SKM-1 treated with dmso at 0.1 percent for 144 hours (cell line): ENCODE results near the gene POU4F2.
"Not testable (repeated sequence)": the region's sequence is repeated elsewhere in the genome, so short reads cannot be mapped to it uniquely, and the experiment has no call there.

Source experiments
- DNase-seq: peaks from one replicate; lab custom pipeline; 2025; ENCODE audit not compliant: unreplicated experiment; lab: John Stamatoyannopoulos, UW

Gene POU4F2

DNA sequence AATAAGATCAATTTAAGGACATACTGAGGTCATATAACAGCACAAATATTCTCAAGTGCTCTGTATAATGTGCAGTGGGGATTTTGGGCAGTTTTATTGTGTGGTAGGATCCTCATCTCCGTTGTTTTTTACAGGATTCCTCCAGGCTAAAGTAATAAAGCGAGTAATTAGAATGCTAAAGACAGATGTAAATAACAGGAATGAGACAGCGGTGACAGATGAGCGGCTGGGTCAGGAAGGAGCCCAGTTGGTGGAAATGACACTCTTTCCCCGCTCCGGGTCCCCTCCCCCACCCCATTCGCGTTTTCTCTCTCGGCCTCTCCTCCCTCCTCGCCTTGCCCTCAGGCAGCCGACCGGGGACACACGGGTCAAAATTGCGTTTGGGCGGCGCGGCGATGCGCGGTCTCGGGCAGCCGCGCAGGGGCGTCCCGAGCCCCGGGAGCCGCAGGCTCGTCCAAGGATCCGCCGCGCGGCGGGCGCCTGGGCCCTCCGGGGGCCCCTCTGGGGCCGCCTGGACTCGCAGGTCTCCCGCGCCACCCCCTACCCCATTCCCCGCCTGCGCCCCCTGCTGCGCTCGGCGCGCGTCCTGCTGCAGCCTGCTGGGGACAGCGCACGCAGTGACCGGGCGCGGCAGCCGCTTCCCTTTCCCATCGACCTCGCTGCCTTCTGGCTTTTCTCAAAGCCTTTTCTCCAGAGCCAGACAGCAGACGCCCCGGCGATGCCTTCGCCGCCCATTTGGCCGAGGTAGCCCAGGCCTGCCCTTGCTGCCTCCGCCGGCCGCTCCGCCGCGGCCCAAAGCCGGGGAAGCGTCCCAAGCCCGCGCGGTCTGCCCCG, 16.2 kb downstream of the POU4F2 start:
- DNase-seq: no peak

DNA sequence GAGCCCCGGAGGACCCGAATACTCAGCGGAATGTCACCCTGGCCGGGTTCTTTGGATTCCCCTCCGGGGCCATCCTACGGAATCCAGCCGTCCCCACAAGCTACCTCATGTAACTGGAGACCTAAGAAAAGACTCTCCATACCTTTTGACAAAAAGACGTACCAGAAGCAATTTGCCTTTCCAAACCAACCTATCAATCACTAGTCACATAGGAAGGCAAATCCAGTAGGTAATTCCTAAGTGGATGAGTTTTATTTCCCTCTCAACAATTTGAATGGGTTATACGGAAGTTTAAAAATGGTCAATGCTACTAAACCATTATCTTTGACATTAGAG, 16.8 kb downstream of the POU4F2 start:
- no peak for DNase-seq

DNA sequence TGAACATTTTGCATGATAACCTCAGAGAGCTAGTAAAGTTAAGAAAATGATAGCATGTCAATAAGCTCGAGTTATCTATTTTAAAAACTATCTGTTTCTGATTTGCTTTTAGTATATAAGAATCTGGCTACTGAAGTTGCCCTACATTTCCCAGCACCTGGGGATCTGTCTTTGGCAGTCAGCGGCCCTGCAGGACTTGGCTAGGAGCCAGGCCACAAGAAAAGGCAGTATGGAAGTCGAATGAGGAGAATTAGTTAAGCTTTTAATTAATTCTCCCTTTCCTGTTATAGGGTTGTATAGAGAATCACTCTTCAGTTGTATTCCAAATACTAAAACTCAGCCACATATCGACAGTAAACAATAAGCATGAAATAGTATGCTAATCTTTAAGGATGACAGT, 22.7 kb downstream of the POU4F2 start:
- no peak for DNase-seq

- DNase-seq: not testable (repeated sequence)
These were observed 25.2 kb downstream of the POU4F2 start for GRCh38 chr4:146663968-146664311.

GRCh38 chr4:146674829-146675570, 36.3 kb downstream of the POU4F2 start:
- no peak for DNase-seq
